ENCODE data around the gene ZNF496.
"Not testable (repeated sequence)": the region's sequence is repeated elsewhere in the genome, so short reads cannot be mapped to it uniquely, and the experiment has no call there.

The ZNF496 gene

DNA sequence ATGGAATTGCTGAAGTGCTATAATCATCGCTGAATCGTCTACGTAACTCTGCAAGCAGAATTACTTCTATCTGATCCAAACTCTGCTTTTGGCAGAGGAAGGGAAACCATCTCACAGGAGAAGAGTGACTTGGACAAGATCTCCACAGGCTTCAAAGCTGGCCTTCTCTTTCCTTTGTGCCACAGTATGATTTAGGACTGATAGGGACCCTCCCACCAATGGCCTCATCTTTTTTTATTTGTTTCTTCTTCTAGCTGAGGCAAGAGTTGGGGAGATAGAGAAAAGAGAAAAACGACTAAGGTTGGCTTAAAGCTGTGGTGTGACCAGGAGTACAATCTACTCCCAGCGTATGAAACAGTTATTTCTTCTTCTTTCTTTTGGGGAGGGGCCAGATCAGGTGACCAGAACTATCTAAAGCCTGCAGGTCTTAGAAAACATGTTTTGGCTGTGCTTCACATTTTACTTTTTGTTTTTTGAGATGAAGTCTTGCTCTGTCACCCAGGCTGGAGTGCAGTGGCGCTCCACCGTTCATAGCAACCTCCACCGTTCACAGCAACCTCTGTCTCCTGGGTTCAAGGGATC is 35.0 kb downstream of the ZNF496 start:
- Mint-ChIP-seq H3K4me3 (no peak overlapping the region), H3K36me3 (ENCODE audit: low read depth) (peaks cover 21% of the 10 kb centered on the region), H3K9me3 (no peaks in the 10 kb centered on the region), H3K27me3 (no peaks in the 10 kb centered on the region), H3K4me1 (ENCODE audit: low read depth) (no peaks in the 10 kb centered on the region), H3K27ac (no peak overlapping the region)

DNA sequence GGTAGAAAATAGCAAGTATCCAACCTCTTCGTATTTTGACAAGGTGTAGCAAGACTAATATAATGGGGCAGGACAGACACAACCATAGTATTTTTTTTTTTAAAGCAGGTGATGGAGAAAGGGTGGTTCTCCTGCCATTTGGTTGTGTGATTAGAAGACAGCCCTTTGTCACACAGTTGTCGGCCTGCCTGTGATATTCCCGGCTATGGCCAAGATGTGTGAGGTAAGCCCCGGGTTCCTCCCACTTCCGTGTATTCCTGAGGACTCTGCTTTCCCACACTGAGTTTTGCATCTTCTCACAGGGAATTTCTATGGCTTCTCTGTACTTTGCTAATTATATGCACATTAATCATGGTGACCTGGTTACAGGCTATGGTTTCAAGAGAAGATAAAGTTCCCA is 35.9 kb downstream of the ZNF496 start:
- H3K36me3 Mint-ChIP-seq (ENCODE audit: low read depth) = peaks cover 16% of the 10 kb centered on the region

GRCh38 chr1:247295274-247295684 is 36.4 kb downstream of the ZNF496 start:
- Mint-ChIP-seq H3K4me1 (ENCODE audit: low read depth) (no peaks in the 10 kb centered on the region), H3K36me3 (ENCODE audit: low read depth) (peaks cover 16% of the 10 kb centered on the region), H3K4me3 (no peak overlapping the region), H3K27me3 (no peaks in the 10 kb centered on the region), H3K27ac (no peak overlapping the region), H3K9me3 (no peaks in the 10 kb centered on the region)

More for the DNA sequence above, 35.9 kb downstream of the ZNF496 start:
- Mint-ChIP-seq H3K27me3 (no peaks in the 10 kb centered on the region), H3K4me1 (ENCODE audit: low read depth) (no peaks in the 10 kb centered on the region), H3K27ac (no peak overlapping the region), H3K4me3 (no peak overlapping the region), H3K9me3 (no peaks in the 10 kb centered on the region)

DNA sequence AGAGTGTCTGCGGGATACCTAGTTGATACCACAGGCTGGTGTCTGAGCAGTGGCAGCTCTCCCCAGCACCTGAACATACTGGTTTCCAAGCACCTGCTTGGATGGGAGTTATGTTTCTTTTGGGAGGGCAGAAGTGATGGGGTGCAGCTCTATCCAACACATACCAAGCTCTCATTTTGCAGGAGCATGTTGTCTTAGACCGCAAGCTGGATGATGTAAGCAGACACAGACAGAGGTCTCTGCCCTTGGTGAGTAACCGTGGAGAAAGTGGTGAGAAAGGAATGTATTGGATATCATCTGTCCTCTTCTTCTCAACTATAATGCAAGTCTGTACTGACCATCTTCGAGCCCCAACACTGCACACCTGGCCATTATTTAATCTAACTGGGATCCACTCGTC is 37.4 kb downstream of the ZNF496 start:
- Mint-ChIP-seq H3K27me3 (no peaks in the 10 kb centered on the region), H3K36me3 (ENCODE audit: low read depth) (peaks cover 9% of the 10 kb centered on the region), H3K9me3 (no peaks in the 10 kb centered on the region), H3K4me3 (no peak overlapping the region), H3K27ac (no peak overlapping the region), H3K4me1 (ENCODE audit: low read depth) (no peaks in the 10 kb centered on the region)

GRCh38 chr1:247293047-247293446 is 38.6 kb downstream of the ZNF496 start:
- peaks cover 3% of the 10 kb centered on the region for H3K9me3 Mint-ChIP-seq
- H3K27ac Mint-ChIP-seq = no peak overlapping the region
- H3K27me3 Mint-ChIP-seq = no peaks in the 10 kb centered on the region
- H3K4me3 Mint-ChIP-seq = no peak overlapping the region
- H3K4me1 Mint-ChIP-seq (ENCODE audit: low read depth) = no peaks in the 10 kb centered on the region
- H3K36me3 Mint-ChIP-seq (ENCODE audit: low read depth) = peaks cover 3% of the 10 kb centered on the region

DNA sequence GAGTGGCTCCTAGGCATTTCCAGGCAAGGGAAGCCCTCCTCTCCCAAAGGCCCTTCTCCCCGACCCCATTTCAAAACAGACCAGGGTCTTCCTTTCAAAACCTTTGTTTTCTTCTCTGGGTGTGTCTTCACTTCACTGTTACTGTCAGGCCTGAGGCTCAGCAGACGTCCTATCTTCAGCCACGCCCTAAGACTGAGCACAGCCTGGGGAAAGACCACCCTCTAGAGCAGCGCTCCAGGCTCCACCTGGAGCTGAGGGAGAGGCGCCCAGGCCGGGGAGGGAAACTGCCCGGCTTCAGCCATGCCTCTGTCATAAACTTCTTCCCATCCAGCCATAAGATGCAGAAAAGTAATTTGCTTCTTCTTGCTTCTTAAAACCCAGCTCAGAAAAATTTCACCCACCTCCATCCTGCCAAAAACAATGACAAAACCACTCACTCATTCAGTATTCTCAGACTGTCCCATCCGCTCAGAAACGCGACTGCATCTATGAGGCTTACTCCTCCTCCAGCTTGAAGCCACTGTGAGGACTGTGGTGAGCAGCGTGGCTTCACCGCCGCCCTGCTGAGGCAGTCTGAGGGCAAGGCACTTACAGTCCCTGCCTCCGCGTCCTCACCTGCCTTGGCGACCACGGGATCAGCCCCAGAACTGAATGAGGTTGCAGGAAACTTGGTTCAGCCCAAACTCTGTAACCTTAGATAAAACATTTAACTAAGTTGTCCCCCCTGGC is 39.7 kb downstream of the ZNF496 start:
- H3K27me3 Mint-ChIP-seq = no peaks in the 10 kb centered on the region
- H3K27ac Mint-ChIP-seq = no peak overlapping the region
- H3K4me3 Mint-ChIP-seq = no peak overlapping the region
- peaks cover 4% of the 10 kb centered on the region for H3K9me3 Mint-ChIP-seq
- no peaks in the 10 kb centered on the region for H3K4me1 Mint-ChIP-seq (ENCODE audit: low read depth)
- H3K36me3 Mint-ChIP-seq (ENCODE audit: low read depth) = no peaks in the 10 kb centered on the region

DNA sequence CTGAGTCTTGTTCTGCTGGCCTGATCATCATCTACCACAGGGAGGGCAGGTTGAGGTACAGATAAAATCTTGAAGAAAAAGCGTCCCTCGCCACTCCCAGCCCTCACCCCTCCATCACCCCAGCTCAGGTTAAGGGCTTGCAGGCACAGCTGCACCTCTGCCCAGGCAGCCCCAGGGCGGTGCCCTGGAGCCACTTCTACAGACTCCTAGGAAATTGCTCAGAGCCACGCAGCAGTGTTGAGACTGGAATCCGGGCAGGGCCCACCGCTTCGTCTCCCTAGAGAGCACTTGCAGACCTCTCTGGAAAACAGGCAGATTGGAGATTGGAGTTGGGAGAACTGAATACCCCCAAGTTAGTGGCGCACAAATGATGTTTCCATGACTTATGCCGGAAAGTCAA is 40.5 kb downstream of the ZNF496 start:
- H3K27ac Mint-ChIP-seq = no peak overlapping the region
- peaks cover 4% of the 10 kb centered on the region for H3K9me3 Mint-ChIP-seq
- no peaks in the 10 kb centered on the region for H3K4me1 Mint-ChIP-seq (ENCODE audit: low read depth)
- no peak overlapping the region for H3K4me3 Mint-ChIP-seq
- no peaks in the 10 kb centered on the region for H3K36me3 Mint-ChIP-seq (ENCODE audit: low read depth)
- no peaks in the 10 kb centered on the region for H3K27me3 Mint-ChIP-seq

DNA sequence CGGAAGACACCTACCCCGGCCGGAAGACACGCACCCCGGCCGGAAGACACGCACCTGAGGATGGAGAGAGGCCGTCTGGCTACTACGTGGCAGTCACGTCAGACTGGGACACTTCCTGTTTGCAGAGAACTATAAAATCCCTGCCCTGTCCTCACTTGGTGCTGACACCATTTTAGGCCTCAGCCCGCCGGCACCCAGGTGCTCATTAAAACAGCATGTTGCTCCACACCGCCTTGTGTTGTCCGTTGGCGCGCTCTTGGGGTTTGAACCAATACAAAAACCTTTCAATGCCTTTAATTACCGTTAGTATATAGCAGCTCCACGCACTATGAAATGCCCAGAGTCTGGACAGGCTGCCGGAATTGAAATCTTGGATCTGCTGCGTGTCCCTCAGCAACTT is 41.1 kb downstream of the ZNF496 start:
- Mint-ChIP-seq H3K27me3 (no peaks in the 10 kb centered on the region), H3K36me3 (ENCODE audit: low read depth) (no peaks in the 10 kb centered on the region), H3K4me1 (ENCODE audit: low read depth) (no peaks in the 10 kb centered on the region), H3K9me3 (peaks cover 8% of the 10 kb centered on the region), H3K27ac (no peak overlapping the region), H3K4me3 (no peak overlapping the region)

DNA sequence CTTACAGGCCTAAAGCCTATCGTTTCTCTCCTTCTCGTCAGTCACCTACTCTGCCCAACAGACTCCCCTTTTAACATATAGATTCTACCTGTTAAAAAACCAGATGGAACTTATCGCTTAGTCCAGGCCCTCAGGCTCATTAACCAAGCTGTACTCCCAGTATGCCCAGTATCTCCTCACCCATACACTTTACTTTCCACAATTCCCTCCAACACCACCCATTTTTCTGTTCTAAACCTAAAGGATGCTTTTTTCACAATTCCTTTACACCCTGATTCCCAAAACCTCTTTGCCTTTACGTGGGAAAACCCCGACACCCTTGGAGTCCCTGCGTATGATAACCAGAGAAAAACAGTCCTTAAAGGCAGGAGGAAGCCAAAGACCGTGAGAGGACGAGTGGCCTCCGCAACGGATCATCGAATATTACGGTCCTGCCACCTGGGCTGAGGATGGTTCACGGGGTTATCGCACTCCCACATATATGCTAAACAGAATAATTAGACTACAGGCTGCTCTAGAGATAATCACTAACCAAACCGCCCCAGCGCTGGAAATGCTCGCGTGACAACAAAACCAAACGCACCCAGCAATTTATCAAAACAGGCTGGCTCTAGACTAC is 42.3 kb downstream of the ZNF496 start:
- not testable (repeated sequence) for H3K4me1 Mint-ChIP-seq (ENCODE audit: low read depth); H3K27ac Mint-ChIP-seq; H3K4me3 Mint-ChIP-seq; H3K36me3 Mint-ChIP-seq (ENCODE audit: low read depth); H3K27me3 Mint-ChIP-seq; H3K9me3 Mint-ChIP-seq

- peaks cover 8% of the 10 kb centered on the region for H3K9me3 Mint-ChIP-seq
- no peak overlapping the region for H3K27ac Mint-ChIP-seq
- no peaks in the 10 kb centered on the region for H3K4me1 Mint-ChIP-seq (ENCODE audit: low read depth)
- H3K4me3 Mint-ChIP-seq = no peak overlapping the region
- H3K27me3 Mint-ChIP-seq = no peaks in the 10 kb centered on the region
- H3K36me3 Mint-ChIP-seq (ENCODE audit: low read depth) = no peaks in the 10 kb centered on the region
Observed at GRCh38 chr1:247288341-247288740, 43.3 kb downstream of the ZNF496 start.

DNA sequence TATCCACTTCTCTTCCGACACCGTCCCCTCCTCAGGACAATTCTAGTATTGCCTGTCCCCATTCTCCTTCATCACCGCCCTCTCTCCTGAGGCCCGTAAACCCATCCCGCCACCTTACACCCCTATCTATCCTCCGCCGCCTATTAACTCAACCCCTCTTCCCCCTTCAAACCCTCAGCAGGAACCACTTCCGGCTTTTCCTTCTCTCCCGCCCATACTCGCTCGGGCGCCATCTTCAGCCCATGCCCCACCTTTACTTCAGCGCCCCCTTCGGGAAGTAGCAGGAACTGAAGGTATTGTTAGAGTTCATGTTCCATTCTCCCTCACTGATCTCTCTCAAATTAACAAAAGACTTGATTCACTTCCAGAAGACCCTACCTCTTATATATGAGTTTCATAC is 44.2 kb downstream of the ZNF496 start:
- Mint-ChIP-seq H3K36me3 (ENCODE audit: low read depth) (no peaks in the 10 kb centered on the region), H3K9me3 (peaks cover 8% of the 10 kb centered on the region)

DNA sequence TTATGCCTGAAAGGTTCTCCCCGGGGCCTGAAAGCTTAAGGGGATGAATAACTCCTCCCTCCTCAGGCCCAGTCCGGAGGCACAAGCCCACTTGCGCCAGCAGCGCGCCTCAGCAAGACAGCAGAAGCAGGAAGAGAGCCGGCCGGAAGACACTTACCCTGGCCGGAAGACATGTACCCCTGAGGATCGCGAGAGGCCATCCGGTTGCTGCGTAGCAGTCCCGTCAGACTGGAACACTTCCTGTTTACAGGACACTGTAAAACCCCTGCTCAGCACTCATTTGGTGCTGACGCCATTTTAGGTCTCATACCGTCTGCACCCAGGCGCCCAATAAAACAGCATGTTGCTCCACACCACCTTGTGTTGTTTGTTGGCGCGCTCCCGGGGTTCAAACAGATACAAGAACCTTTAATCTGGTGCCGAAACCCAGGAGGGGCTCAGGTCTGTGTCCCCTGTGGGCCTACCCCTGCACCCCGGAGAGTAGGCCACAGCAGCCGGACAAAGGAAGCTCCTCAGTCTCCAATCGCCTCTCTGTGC is 45.5 kb downstream of the ZNF496 start:
- no peaks in the 10 kb centered on the region for H3K4me1 Mint-ChIP-seq (ENCODE audit: low read depth)
- no peak overlapping the region for H3K4me3 Mint-ChIP-seq
- no peak overlapping the region for H3K27ac Mint-ChIP-seq
- no peaks in the 10 kb centered on the region for H3K36me3 Mint-ChIP-seq (ENCODE audit: low read depth)
- no peaks in the 10 kb centered on the region for H3K27me3 Mint-ChIP-seq
- peaks cover 8% of the 10 kb centered on the region for H3K9me3 Mint-ChIP-seq

More for the DNA sequence above, 44.2 kb downstream of the ZNF496 start:
- Mint-ChIP-seq H3K4me1 (ENCODE audit: low read depth) (no peaks in the 10 kb centered on the region), H3K27ac (no peak overlapping the region), H3K27me3 (no peaks in the 10 kb centered on the region), H3K4me3 (no peak overlapping the region)

DNA sequence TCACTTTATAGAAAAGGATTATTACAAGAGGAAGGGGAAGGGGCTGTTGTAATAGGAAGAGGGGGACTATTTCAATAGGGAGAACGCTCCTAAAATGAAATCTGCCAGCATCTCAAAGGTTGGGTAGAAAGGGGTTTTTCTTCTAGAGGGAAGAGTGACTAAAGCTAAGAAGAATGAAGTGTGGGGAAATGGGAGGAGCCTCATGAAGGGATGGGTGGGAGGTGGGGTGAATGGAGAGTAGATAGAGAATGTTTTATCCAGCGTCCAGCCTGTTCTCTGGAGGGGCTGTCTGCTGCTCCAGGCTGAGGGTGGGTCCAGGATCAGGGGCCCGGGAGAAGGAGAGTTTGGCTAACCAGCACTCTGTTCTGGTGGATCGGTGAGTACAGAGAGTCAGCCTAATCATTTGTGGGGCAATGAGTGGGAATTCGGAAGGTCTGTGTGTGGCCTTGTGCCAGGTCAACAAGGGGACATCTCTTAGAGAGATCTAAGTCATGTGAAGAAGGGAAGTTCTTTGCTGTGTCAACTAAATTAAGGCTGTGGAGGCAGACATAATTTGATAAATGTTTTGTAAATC is 50.6 kb downstream of the ZNF496 start:
- Mint-ChIP-seq H3K36me3 (ENCODE audit: low read depth) (peaks cover 2% of the 10 kb centered on the region), H3K27ac (no peak overlapping the region), H3K4me1 (ENCODE audit: low read depth) (no peaks in the 10 kb centered on the region)

GRCh38 chr1:247277191-247277590 is 54.5 kb downstream of the ZNF496 start:
- H3K9me3 Mint-ChIP-seq = peaks cover 13% of the 10 kb centered on the region
- H3K4me3 Mint-ChIP-seq = no peak overlapping the region
- peaks cover 6% of the 10 kb centered on the region for H3K36me3 Mint-ChIP-seq (ENCODE audit: low read depth)
- H3K27ac Mint-ChIP-seq = no peak overlapping the region
- no peaks in the 10 kb centered on the region for H3K4me1 Mint-ChIP-seq (ENCODE audit: low read depth)
- no peaks in the 10 kb centered on the region for H3K27me3 Mint-ChIP-seq

More for the DNA sequence above, 50.6 kb downstream of the ZNF496 start:
- no peaks in the 10 kb centered on the region for H3K27me3 Mint-ChIP-seq
- H3K4me3 Mint-ChIP-seq = no peak overlapping the region
- H3K9me3 Mint-ChIP-seq = peaks cover 6% of the 10 kb centered on the region

GRCh38 chr1:247274605-247275256 is 56.9 kb downstream of the ZNF496 start:
- H3K27me3 Mint-ChIP-seq = no peaks in the 10 kb centered on the region
- H3K9me3 Mint-ChIP-seq = peaks cover 31% of the 10 kb centered on the region
- no peaks in the 10 kb centered on the region for H3K4me1 Mint-ChIP-seq (ENCODE audit: low read depth)
- H3K27ac Mint-ChIP-seq = no peak overlapping the region
- H3K36me3 Mint-ChIP-seq (ENCODE audit: low read depth) = peaks cover 6% of the 10 kb centered on the region
- H3K4me3 Mint-ChIP-seq = no peak overlapping the region
